GM12878 (cell line): ENCODE measurements around the gene APLP2. TPM values are rescaled to one million over a fixed set of nuclear protein-coding genes. Genes with fewer than 3 reads are reported as not detected.

Experiments
- ATF2 ChIP-seq: IDR thresholded peaks from 2 replicates; pipeline ENCODE4 v1.6.1; 2012; ENCODE audit warnings: low read length, inconsistent platforms
- CBFB ChIP-seq: IDR thresholded peaks from 2 replicates; pipeline ENCODE4 v1.6.1; 2016; ENCODE audit warnings: antibody characterized with exemption, low read depth
- CUX1 ChIP-seq: IDR thresholded peaks from 2 replicates; pipeline ENCODE4 v1.6.1; 2012; ENCODE audit warnings: improper control_type of control experiment, low read depth, low read length; ENCODE audit not compliant: insufficient replicate concordance
- FOXK2 ChIP-seq: fragments of 450-650 bp; IDR thresholded peaks from 2 replicates; pipeline ENCODE4 v1.6.1; 2017; ENCODE audit warnings: mild to moderate bottlenecking, moderate library complexity
- FOXM1 ChIP-seq: IDR thresholded peaks from 2 replicates; pipeline ENCODE4 v1.6.1; 2012; ENCODE audit warnings: low read depth, mild to moderate bottlenecking, inconsistent platforms, low read length, moderate library complexity
- IKZF1 ChIP-seq: fragments of 450-650 bp; conservative IDR thresholded peaks from 2 replicates; pipeline ENCODE4 v1.6.1; 2017; ENCODE audit warnings: antibody characterized with exemption, mild to moderate bottlenecking
- IKZF2 ChIP-seq, 2 experiments: fragments of 450-650 bp; IDR thresholded peaks; 2 replicates each; pipeline ENCODE4 v1.6.1; 2017; ENCODE audit warnings: mild to moderate bottlenecking in 2 of 2, moderate library complexity in 2 of 2
- IRF4 ChIP-seq: IDR thresholded peaks from 2 replicates; pipeline ENCODE4 v1.6.1; 2011; ENCODE audit warnings: low read depth, low read length
- MLLT1 ChIP-seq: fragments of 450-650 bp; IDR thresholded peaks from 2 replicates; pipeline ENCODE4 v1.6.1; 2016; ENCODE audit warnings: mild to moderate bottlenecking
- POLR2AphosphoS2 ChIP-seq: IDR thresholded peaks from 2 replicates; pipeline ENCODE4 v1.6.1; 2011; ENCODE audit warnings: low read depth, mild to moderate bottlenecking, low read length, improper control_type of control experiment, moderate library complexity
- REST ChIP-seq: IDR thresholded peaks from 2 replicates; pipeline ENCODE4 v1.6.1; 2012; ENCODE audit warnings: mild to moderate bottlenecking, low read depth, low read length
- SKIL ChIP-seq: fragments of 450-650 bp; IDR thresholded peaks from 2 replicates; pipeline ENCODE4 v1.6.1; 2017; ENCODE audit warnings: mild to moderate bottlenecking, low read depth, inconsistent platforms; ENCODE audit not compliant: poor library complexity, severe bottlenecking
- STAT3 ChIP-seq: IDR thresholded peaks from 2 replicates; pipeline ENCODE4 v1.6.1; 2011; ENCODE audit warnings: low read depth, low read length, improper control_type of control experiment
- YY1 ChIP-seq: IDR thresholded peaks from 2 replicates; pipeline ENCODE4 v1.6.1; 2011; ENCODE audit warnings: low read depth, mild to moderate bottlenecking, low read length
- ZZZ3 ChIP-seq: IDR thresholded peaks from 2 replicates; pipeline ENCODE4 v1.6.1; 2011; ENCODE audit warnings: low read depth; ENCODE audit not compliant: control insufficient read depth, insufficient read length
- polyA plus RNA-seq, 11 experiments: library from polyadenylated mRNA; depleted of rRNA in 4 of 11; unstranded in 6 of 11; stranded (reverse) in 5 of 11; fragments of >200 nt; fragmentation: Nextera tagmentation in 4 of 11; fragmentation: Illumina TruSeq in 1 of 11; extraction: Ambion mirVana in 4 of 11; extraction: Trizol in 1 of 11; gene quantifications; 1 replicate in 1 of 11; 2 replicates in 10 of 11; pipeline versions ENCODE4 v1.2.1 to v1.2.3, GENCODE V29; 2011 to 2016; ENCODE audit warnings: inconsistent platforms in 2 of 11, missing spikeins in 2 of 11, low read depth in 1 of 11
- total RNA-seq, 4 experiments: library from RNA; depleted of rRNA in 3 of 4; stranded (reverse); fragments of >200 nt in 3 of 4; fragmentation: Illumina TruSeq in 1 of 4; extraction: Trizol in 1 of 4; gene quantifications; 2 replicates each; pipeline versions ENCODE4 v1.2.1 to v1.2.3, GENCODE V29; 2013 to 2021

APLP2 gene
- total and polyA plus RNA-seq, 10 of the 15 experiments (the other 5 are each of a cell fraction or from before 2014, with no cell fraction given), result 2.3 to 38.8 (median 21.3) TPM

- no peak for TF ChIP-seq CUX1
- TF ChIP-seq REST, result no peak
- TF ChIP-seq MLLT1, result no peak
- TF ChIP-seq IRF4, result no peak
- TF ChIP-seq FOXM1, result 0 out of 2 replicates have a peak, but pooled peaks have one; percentile 14
- no peak for TF ChIP-seq IKZF1
- no peak for TF ChIP-seq ZZZ3
- no peak for TF ChIP-seq CBFB
- peak; percentile 66 for TF ChIP-seq SKIL
- no peak for TF ChIP-seq POLR2AphosphoS2
- no peak for TF ChIP-seq STAT3
- TF ChIP-seq ATF2, result peak; percentile 47; the same call in 1 of the 2 replicates
- TF ChIP-seq IKZF2 (IDR thresholded peaks at IDR 0.05), result peak in 1 of 2 experiments; percentile 5; a peak in 1 of 4 replicates
- no peak for TF ChIP-seq YY1
- no peak for TF ChIP-seq FOXK2
Observed at GRCh38 chr11:130151196-130151595, 81.5 kb downstream of the APLP2 start (continued).
